HepG2 (cell line): ENCODE data around the gene LRIG1. TPM values are rescaled to one million over a fixed set of nuclear protein-coding genes. Genes with fewer than 3 reads are reported as not detected.

ENCODE experiments used
- ATAD3A ChIP-seq: sonication (generic); formaldehyde crosslinking; IDR thresholded peaks from 2 replicates; pipeline ENCODE4 v1.4.0; 2020; ENCODE audit warnings: missing genetic modification reagents
- CENPX ChIP-seq: sonication (generic); formaldehyde crosslinking; IDR thresholded peaks from 2 replicates; pipeline ENCODE4 v1.9.0; 2021; ENCODE audit warnings: mild to moderate bottlenecking, missing genetic modification reagents, moderate library complexity
- NCOA2 ChIP-seq: sonication (generic); formaldehyde crosslinking; IDR thresholded peaks from 2 replicates; pipeline ENCODE4 v1.8.0; 2022; ENCODE audit warnings: inconsistent platforms
- SAFB2 ChIP-seq: sonication (generic); formaldehyde crosslinking; IDR thresholded peaks from 2 replicates; pipeline ENCODE4 v1.5.1; 2020; ENCODE audit warnings: missing genetic modification reagents, low read depth, mild to moderate bottlenecking, borderline replicate concordance
- TBX3 ChIP-seq: fragments of 450-650 bp; IDR thresholded peaks from 2 replicates; pipeline ENCODE4 v1.6.1; 2017; ENCODE audit warnings: antibody characterized with exemption, mild to moderate bottlenecking, inconsistent platforms, borderline replicate concordance
- TRIM22 ChIP-seq: fragments of 450-650 bp; IDR thresholded peaks from 2 replicates; pipeline ENCODE4 v1.6.1; 2017
- YEATS4 ChIP-seq: sonication (generic); formaldehyde crosslinking; IDR thresholded peaks from 2 replicates; pipeline ENCODE4 v1.4.0; 2020; ENCODE audit warnings: missing genetic modification reagents, borderline replicate concordance
- ZBED4 ChIP-seq: sonication (generic); formaldehyde crosslinking; IDR thresholded peaks from 2 replicates; pipeline ENCODE4 v1.4.0; 2020; ENCODE audit warnings: missing genetic modification reagents, borderline replicate concordance
- ZBTB21 ChIP-seq: sonication (generic); formaldehyde crosslinking; IDR thresholded peaks from 2 replicates; pipeline ENCODE4 v1.4.0; 2020; ENCODE audit warnings: missing genetic modification reagents
- ZBTB42 ChIP-seq: sonication (generic); formaldehyde crosslinking; IDR thresholded peaks from 2 replicates; pipeline ENCODE4 v1.5.0; 2020; ENCODE audit warnings: mild to moderate bottlenecking, missing genetic modification reagents
- ZC3H13 ChIP-seq: sonication (generic); formaldehyde crosslinking; IDR thresholded peaks from 2 replicates; pipeline ENCODE4 v1.8.1; 2023; ENCODE audit warnings: mild to moderate bottlenecking, missing genetic modification reagents, moderate library complexity
- ZNF446 ChIP-seq: sonication (generic); formaldehyde crosslinking; IDR thresholded peaks from 2 replicates; pipeline ENCODE4 v1.5.0; 2020; ENCODE audit warnings: mild to moderate bottlenecking, missing genetic modification reagents
- ZNF549 ChIP-seq: sonication (generic); formaldehyde crosslinking; IDR thresholded peaks from 2 replicates; pipeline ENCODE4 v1.5.0; 2020; ENCODE audit warnings: missing genetic modification reagents
- ZNF737 ChIP-seq: sonication (generic); formaldehyde crosslinking; IDR thresholded peaks from 2 replicates; pipeline ENCODE4 v1.5.0; 2020; ENCODE audit warnings: missing genetic modification reagents, mild to moderate bottlenecking, borderline replicate concordance
- polyA plus RNA-seq, 8 experiments: library from polyadenylated mRNA; depleted of rRNA in 3 of 8; stranded (reverse) in 7 of 8; unstranded in 1 of 8; fragments of >200 nt; fragmentation: Illumina TruSeq in 4 of 8; extraction: Trizol in 4 of 8; gene quantifications; 2 replicates each; pipeline versions ENCODE4 v1.2.1 to v1.2.3, GENCODE V29; 2011 to 2016; ENCODE audit warnings: low read depth in 4 of 8, missing spikeins in 1 of 8, mixed read lengths in 1 of 8; ENCODE audit not compliant: insufficient read depth in 1 of 8
- total RNA-seq, 5 experiments: library from RNA; depleted of rRNA; stranded (reverse); fragments of >200 nt; fragmentation: Illumina TruSeq; extraction: Trizol; gene quantifications; 2 replicates each; pipeline ENCODE4 v1.2.3, GENCODE V29; 2016; ENCODE audit warnings: low read depth in 1 of 5
- TF ChIP-seq, protein P1 (sequence below): sonication (generic); formaldehyde crosslinking; IDR thresholded peaks from 2 replicates; pipeline ENCODE4 v1.4.0; 2020; ENCODE audit warnings: low read depth, missing genetic modification reagents
- TF ChIP-seq, protein P2 (sequence below), 2 experiments: sonication (generic) in 1 of 2; formaldehyde crosslinking in 1 of 2; IDR thresholded peaks; 2 replicates each; pipeline versions ENCODE4 v1.4.0 to v1.6.1; 2016 to 2020; ENCODE audit warnings: borderline replicate concordance in 1 of 2, low read depth in 1 of 2, mild to moderate bottlenecking in 1 of 2, missing genetic modification reagents in 1 of 2

Gene LRIG1
- total and polyA plus RNA-seq, 2 of the 13 experiments (the other 11 are each of a cell fraction or from before 2014, with no cell fraction given), result 17.8 to 24.8 TPM

DNA sequence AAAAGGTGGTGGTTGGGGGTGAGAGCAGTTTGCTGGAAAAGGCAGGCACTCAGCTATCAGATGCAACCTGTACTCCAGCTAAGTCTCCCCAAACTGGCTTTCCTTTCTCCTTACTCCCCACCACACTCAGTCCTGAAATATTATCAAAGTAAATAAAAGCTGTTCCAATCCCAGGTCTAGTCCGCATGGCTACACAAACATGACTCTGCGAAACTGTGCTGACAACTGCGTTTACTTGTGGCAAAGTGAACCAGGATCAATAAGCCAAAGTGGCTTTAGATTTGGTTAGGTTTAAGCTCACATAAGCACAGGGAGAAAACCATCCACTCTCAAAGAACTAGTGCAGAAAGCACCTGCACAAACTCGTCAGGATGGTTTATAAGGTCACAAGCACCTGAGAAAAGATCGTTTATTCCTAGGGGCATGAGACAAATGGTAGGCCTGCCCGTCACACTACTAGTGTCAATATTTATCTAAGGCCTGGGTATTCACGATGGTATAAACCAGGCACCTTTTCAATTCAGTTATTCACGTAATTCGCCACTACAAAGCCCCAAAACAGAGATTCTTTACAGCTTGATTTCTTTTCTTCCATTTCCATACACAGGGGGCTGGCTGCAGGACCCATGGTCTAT lies 25.3 kb downstream of the LRIG1 start (continued):
- TF ChIP-seq ZNF446 (CRISPR knock-in tag) (no peak), ZBTB21 (no peak), CENPX (CRISPR knock-in tag) (no peak), TRIM22 (no peak), YEATS4 (CRISPR knock-in tag) (no peak), ZNF549 (CRISPR knock-in tag) (no peak), TBX3 (0 out of 2 replicates have a peak, but pooled peaks have one; percentile 23), SAFB2 (CRISPR knock-in tag) (no peak), ATAD3A (CRISPR knock-in tag) (no peak), ZNF737 (no peak), NCOA2 (CRISPR knock-in tag) (peak; percentile 23; the same call in 1 of the 2 replicates), ZBED4 (no peak), ZC3H13 (CRISPR knock-in tag) (no peak), ZBTB42 (CRISPR knock-in tag) (no peak)
- TF ChIP-seq, protein P1, sequence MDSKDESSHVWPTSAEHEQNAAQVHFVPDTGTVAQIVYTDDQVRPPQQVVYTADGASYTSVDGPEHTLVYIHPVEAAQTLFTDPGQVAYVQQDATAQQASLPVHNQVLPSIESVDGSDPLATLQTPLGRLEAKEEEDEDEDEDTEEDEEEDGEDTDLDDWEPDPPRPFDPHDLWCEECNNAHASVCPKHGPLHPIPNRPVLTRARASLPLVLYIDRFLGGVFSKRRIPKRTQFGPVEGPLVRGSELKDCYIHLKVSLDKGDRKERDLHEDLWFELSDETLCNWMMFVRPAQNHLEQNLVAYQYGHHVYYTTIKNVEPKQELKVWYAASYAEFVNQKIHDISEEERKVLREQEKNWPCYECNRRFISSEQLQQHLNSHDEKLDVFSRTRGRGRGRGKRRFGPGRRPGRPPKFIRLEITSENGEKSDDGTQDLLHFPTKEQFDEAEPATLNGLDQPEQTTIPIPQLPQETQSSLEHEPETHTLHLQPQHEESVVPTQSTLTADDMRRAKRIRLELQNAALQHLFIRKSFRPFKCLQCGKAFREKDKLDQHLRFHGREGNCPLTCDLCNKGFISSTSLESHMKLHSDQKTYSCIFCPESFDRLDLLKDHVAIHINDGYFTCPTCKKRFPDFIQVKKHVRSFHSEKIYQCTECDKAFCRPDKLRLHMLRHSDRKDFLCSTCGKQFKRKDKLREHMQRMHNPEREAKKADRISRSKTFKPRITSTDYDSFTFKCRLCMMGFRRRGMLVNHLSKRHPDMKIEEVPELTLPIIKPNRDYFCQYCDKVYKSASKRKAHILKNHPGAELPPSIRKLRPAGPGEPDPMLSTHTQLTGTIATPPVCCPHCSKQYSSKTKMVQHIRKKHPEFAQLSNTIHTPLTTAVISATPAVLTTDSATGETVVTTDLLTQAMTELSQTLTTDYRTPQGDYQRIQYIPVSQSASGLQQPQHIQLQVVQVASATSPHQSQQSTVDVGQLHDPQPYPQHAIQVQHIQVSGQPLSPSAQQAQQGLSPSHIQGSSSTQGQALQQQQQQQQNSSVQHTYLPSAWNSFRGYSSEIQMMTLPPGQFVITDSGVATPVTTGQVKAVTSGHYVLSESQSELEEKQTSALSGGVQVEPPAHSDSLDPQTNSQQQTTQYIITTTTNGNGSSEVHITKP (CRISPR knock-in tag), result no peak
- TF ChIP-seq, protein P2, sequence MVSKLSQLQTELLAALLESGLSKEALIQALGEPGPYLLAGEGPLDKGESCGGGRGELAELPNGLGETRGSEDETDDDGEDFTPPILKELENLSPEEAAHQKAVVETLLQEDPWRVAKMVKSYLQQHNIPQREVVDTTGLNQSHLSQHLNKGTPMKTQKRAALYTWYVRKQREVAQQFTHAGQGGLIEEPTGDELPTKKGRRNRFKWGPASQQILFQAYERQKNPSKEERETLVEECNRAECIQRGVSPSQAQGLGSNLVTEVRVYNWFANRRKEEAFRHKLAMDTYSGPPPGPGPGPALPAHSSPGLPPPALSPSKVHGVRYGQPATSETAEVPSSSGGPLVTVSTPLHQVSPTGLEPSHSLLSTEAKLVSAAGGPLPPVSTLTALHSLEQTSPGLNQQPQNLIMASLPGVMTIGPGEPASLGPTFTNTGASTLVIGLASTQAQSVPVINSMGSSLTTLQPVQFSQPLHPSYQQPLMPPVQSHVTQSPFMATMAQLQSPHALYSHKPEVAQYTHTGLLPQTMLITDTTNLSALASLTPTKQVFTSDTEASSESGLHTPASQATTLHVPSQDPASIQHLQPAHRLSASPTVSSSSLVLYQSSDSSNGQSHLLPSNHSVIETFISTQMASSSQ (IDR thresholded peaks at IDR 0.05; ENCODE audit: low read depth), result peak; percentile 44; the same call in 1 of the 2 replicates
- TF ChIP-seq, protein P2 (CRISPR knock-in tag; IDR thresholded peaks at IDR 0.05; ENCODE audit: borderline replicate concordance), result no peak
